HCT116 (cell line): ENCODE results near the gene CCNYL1. TPM values are rescaled to one million over a fixed set of nuclear protein-coding genes. Genes with fewer than 3 reads are reported as not detected.

Experiments used
- ATAC-seq: fragments of 200-7000 bp; cut with Tn5 transposase; 2 replicates; pipeline ENCODE4 v1.9.1; 2020; ENCODE audit warnings: mild to moderate bottlenecking, moderate library complexity
- BruUV-seq: library from RNA; stranded (reverse); fragments of 400-500 nt; replicated peaks from 2 replicates; lab custom pipeline; 2021; lab: Mats Ljungman, UMichigan
- CTCF ChIA-PET: fragments of 300-600 bp; sonication (Branson Sonifier 250); formaldehyde crosslinking; loops from one replicate; lab custom pipeline; 2021; ENCODE audit warnings: antibody characterized with exemption; lab: Charles Lee
- POLR2A ChIA-PET: fragments of 300-600, 350-600 bp; sonication (Branson Sonifier 250); formaldehyde crosslinking; loops from one replicate; lab custom pipeline; 2021; ENCODE audit warnings: antibody characterized with exemption; lab: Charles Lee
- RAD21 ChIA-PET, 2 experiments: fragments of 300-600 bp; sonication (Branson Sonifier 250); formaldehyde crosslinking; loops; one replicate each; lab custom pipeline; 2023; ENCODE audit warnings: low total read pairs in 2 of 2; ENCODE audit not compliant: uncharacterized antibody in 2 of 2, unreplicated experiment in 2 of 2, low non-redundant PET in 1 of 2; lab: Charles Lee
- DNase-seq: peaks from one replicate; pipeline ENCODE4 v3.0.0-alpha.2; 2010; ENCODE audit warnings: low read depth, low spot score
- H2AFZ ChIP-seq: fragments of 200-600 bp; shearing (Covaris generic), sonication (generic); 2 replicates; pipeline ENCODE4 v1.6.1; 2017; ENCODE audit warnings: low read depth, mixed run types, mixed read lengths, antibody characterized with exemption, low read length; ENCODE audit not compliant: poor library complexity, severe bottlenecking
- H3K27ac ChIP-seq: 2 replicates; pipeline ENCODE4 v1.5.1; 2012; ENCODE audit warnings: low read depth, low read length
- H3K27me3 ChIP-seq: fragments of 200-600 bp; sonication (generic); 2 replicates; pipeline ENCODE4 v1.6.1; 2016; ENCODE audit warnings: mixed run types, low read length, mixed read lengths; ENCODE audit not compliant: insufficient read depth
- H3K36me3 ChIP-seq, 2 experiments: fragments of 200-500 bp in 1 of 2; fragments of 200-600 bp in 1 of 2; sonication (Bioruptor generic) in 1 of 2; sonication (generic) in 1 of 2; 2 replicates each; pipeline versions ENCODE4 v1.5.1 to v1.6.1; 2014 to 2016; ENCODE audit warnings: low read length in 2 of 2, inconsistent platforms in 1 of 2, mixed read lengths in 1 of 2, mixed run types in 1 of 2; ENCODE audit not compliant: insufficient read depth in 2 of 2, control insufficient read depth in 1 of 2
- H3K4me1 ChIP-seq, 2 experiments: fragments of 200-600 bp in 1 of 2; sonication (generic) in 1 of 2; 2 replicates each; pipeline versions ENCODE4 v1.5.1 to v1.6.1; 2012 to 2017; ENCODE audit warnings: low read length in 2 of 2, inconsistent platforms in 1 of 2, mild to moderate bottlenecking in 1 of 2, mixed read lengths in 1 of 2, mixed run types in 1 of 2, moderate library complexity in 1 of 2; ENCODE audit not compliant: insufficient read depth in 2 of 2, control insufficient read depth in 1 of 2
- H3K4me2 ChIP-seq: fragments of 200-600 bp; sonication (generic); 2 replicates; pipeline ENCODE4 v1.6.1; 2017; ENCODE audit warnings: mixed run types, low read length, mixed read lengths
- H3K4me3 ChIP-seq, 2 experiments: fragments of 200-600 bp in 1 of 2; sonication (generic) in 1 of 2; replicated peaks in 1 of 2; 2 replicates each; pipeline ENCODE4 v1.5.1; 2011 to 2016; ENCODE audit warnings: low read length in 2 of 2, control low read depth in 1 of 2, low read depth in 1 of 2, mild to moderate bottlenecking in 1 of 2, mixed read lengths in 1 of 2, mixed run types in 1 of 2
- H3K79me2 ChIP-seq: fragments of 200-600 bp; sonication (generic); 2 replicates; pipeline ENCODE4 v1.6.1; 2017; ENCODE audit warnings: mild to moderate bottlenecking, mixed run types, low read length, moderate library complexity, mixed read lengths; ENCODE audit not compliant: insufficient read depth
- H3K9ac ChIP-seq: fragments of 200-600 bp; sonication (generic); 2 replicates; pipeline ENCODE4 v1.6.1; 2016; ENCODE audit warnings: low read length, mixed read lengths
- H3K9me2 ChIP-seq: fragments of 200-600 bp; sonication (generic), shearing (Covaris generic); 2 replicates; pipeline ENCODE4 v1.6.1; 2017; ENCODE audit warnings: mixed run types, mild to moderate bottlenecking, moderate library complexity; ENCODE audit not compliant: insufficient read depth
- H3K9me3 ChIP-seq, 2 experiments: fragments of 200-500 bp in 1 of 2; fragments of 200-600 bp in 1 of 2; sonication (Bioruptor generic) in 1 of 2; sonication (generic) in 1 of 2; 2 replicates each; pipeline ENCODE4 v1.6.1; 2014 to 2017; ENCODE audit warnings: low read length in 2 of 2, mixed read lengths in 2 of 2, inconsistent platforms in 1 of 2, low read depth in 1 of 2, mild to moderate bottlenecking in 1 of 2, mixed run types in 1 of 2, moderate library complexity in 1 of 2; ENCODE audit not compliant: control insufficient read depth in 1 of 2, insufficient read depth in 1 of 2
- H4K20me1 ChIP-seq: fragments of 200-600 bp; sonication (generic), shearing (Covaris generic); 2 replicates; pipeline ENCODE4 v1.6.1; 2017; ENCODE audit warnings: mixed run types, mild to moderate bottlenecking, moderate library complexity; ENCODE audit not compliant: insufficient read depth
- CBX3 ChIP-seq: IDR thresholded peaks from 2 replicates; pipeline ENCODE4 v1.6.1; 2012; ENCODE audit warnings: low read depth
- EGR1 ChIP-seq: IDR thresholded peaks from 2 replicates; pipeline ENCODE4 v1.6.1; 2012; ENCODE audit warnings: low read depth
- ELF1 ChIP-seq: IDR thresholded peaks from 2 replicates; pipeline ENCODE4 v1.6.1; 2012; ENCODE audit warnings: low read depth, borderline replicate concordance
- POLR2AphosphoS5 ChIP-seq: IDR thresholded peaks from 2 replicates; pipeline ENCODE4 v1.6.1; 2011; ENCODE audit warnings: mild to moderate bottlenecking, low read depth, low read length, moderate library complexity
- SP1 ChIP-seq: IDR thresholded peaks from 2 replicates; pipeline ENCODE4 v1.6.1; 2012; ENCODE audit warnings: low read depth
- SRF ChIP-seq: IDR thresholded peaks from 2 replicates; pipeline ENCODE4 v1.6.1; 2012; ENCODE audit warnings: low read depth
- ZFX ChIP-seq: fragments of 450-650 bp; IDR thresholded peaks from 2 replicates; pipeline ENCODE4 v1.6.1; 2017
- ZNF274 ChIP-seq: fragments of 200-500 bp; sonication (Bioruptor generic); IDR thresholded peaks from 2 replicates; pipeline ENCODE4 v1.6.1; 2014; ENCODE audit warnings: mild to moderate bottlenecking, low read depth, low read length, inconsistent platforms
- intact Hi-C: fragments of 100-400 bp; cut with micrococcal nuclease; formaldehyde crosslinking; loops from 2 replicates; pipeline ENCODE4 v1.10.0; 2022
- total RNA-seq: library from RNA; stranded (reverse); gene quantifications from one replicate; pipeline ENCODE4 v1.2.1, GENCODE V29; 2021; ENCODE audit not compliant: unreplicated experiment
- TF ChIP-seq, protein P1 (sequence below), 3 experiments: fragments of 200-600 bp in 1 of 3; sonication (generic) in 1 of 3; IDR thresholded peaks in 2 of 3; conservative IDR thresholded peaks in 1 of 3; 2 replicates each; pipeline ENCODE4 v1.5.1; 2012 to 2017; ENCODE audit warnings: low read depth in 2 of 3, low read length in 2 of 3, antibody characterized with exemption in 1 of 3, borderline replicate concordance in 1 of 3, control low read depth in 1 of 3, mild to moderate bottlenecking in 1 of 3, mixed read lengths in 1 of 3, mixed run types in 1 of 3, moderate library complexity in 1 of 3; ENCODE audit not compliant: insufficient read depth in 1 of 3

Gene CCNYL1
- total RNA-seq, 1 experiment from 2014 or later, result 14.9 TPM

DNA sequence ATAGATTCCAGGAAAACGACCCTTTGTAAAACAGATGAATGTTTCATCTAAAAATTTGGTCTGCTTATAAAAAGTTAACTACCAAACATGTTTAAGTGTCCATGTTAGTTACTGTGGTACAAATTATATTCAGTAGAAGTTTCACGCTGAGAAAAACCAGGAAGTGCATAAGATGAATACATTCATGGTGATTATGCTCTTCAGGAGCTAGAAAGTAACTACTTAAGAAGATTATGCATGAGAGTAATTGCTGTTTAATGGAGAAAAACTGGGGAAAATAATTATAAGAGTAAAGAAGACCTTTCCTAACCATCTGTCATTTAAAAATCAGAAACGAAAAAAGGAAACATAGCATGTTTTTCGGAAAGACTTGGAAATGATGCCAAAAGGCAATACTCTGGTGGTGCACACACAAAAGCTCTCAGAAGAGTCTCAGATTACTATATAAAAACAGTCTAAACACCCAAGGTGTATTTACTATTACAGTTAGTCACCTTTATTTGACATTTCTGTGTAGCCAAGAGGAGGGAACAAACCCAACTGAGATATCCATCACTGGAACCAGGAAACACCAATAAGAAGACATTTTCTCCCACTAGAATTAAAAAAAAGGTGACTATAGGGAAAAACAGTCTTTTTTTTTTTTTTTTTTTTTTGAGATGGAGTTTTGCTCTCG is 47.4 kb upstream of the CCNYL1 start:
- ATAC-seq, result no peak
- BruUV-seq, result no TSS peak
- no peak overlapping the region for H3K4me3 ChIP-seq

DNA sequence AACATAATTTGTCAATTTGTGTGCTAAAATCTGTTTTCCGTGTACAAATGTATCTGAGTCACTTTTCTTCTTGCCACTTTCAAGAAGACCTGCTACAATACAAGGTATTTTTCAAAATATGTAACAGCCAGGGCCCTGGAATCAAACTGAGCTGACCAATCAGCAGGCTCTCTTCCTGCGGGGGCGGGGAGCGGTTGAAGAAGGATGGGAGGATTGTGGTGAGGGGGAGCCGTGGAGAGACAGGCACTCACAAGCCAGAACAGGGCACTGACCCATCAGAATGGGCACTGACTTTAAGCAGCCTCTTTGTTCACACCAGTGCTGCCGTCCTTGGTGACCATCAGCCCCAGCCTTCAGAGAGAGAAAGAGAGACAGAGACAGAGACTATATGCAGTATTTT is 40.6 kb upstream of the CCNYL1 start:
- H3K79me2 ChIP-seq, result no peaks in the 10 kb centered on the region
- no TSS peak for BruUV-seq
- no peak overlapping the region for H3K4me3 ChIP-seq
- peaks cover 0 to 3% of the 10 kb centered on the region in 2 experiments; a peak in 2 of 4 replicates for H3K4me1 ChIP-seq
- H3K9me2 ChIP-seq, result no peaks in the 10 kb centered on the region
- peak; percentile 46; the same call in 1 of the 2 replicates for ATAC-seq
- no peaks in the 10 kb centered on the region for H3K27me3 ChIP-seq
- H4K20me1 ChIP-seq, result no peaks in the 10 kb centered on the region
- RAD21 ChIA-PET, result no interaction called here
- TF ChIP-seq SP1, result no peak
- TF ChIP-seq SRF, result no peak
- TF ChIP-seq, protein P1, sequence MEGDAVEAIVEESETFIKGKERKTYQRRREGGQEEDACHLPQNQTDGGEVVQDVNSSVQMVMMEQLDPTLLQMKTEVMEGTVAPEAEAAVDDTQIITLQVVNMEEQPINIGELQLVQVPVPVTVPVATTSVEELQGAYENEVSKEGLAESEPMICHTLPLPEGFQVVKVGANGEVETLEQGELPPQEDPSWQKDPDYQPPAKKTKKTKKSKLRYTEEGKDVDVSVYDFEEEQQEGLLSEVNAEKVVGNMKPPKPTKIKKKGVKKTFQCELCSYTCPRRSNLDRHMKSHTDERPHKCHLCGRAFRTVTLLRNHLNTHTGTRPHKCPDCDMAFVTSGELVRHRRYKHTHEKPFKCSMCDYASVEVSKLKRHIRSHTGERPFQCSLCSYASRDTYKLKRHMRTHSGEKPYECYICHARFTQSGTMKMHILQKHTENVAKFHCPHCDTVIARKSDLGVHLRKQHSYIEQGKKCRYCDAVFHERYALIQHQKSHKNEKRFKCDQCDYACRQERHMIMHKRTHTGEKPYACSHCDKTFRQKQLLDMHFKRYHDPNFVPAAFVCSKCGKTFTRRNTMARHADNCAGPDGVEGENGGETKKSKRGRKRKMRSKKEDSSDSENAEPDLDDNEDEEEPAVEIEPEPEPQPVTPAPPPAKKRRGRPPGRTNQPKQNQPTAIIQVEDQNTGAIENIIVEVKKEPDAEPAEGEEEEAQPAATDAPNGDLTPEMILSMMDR (IDR thresholded peaks at IDR 0.05 in 2 of 3, conservative IDR thresholded peaks at IDR 0.05 in 1 of 3; ENCODE audit: borderline replicate concordance in 1 of 3, insufficient read depth in 1 of 3, low read depth in 2 of 3, low read length in 2 of 3), result no peak
- TF ChIP-seq CBX3, result no peak
- CTCF ChIA-PET, result no interaction called here
- H3K4me2 ChIP-seq, result no peak overlapping the region
- POLR2A ChIA-PET, result no interaction called here
- H2AFZ ChIP-seq, result peak overlapping the region; percentile 38
- intact Hi-C loops, result no loop called here
- no peaks in the 10 kb centered on the region for H3K9me3 ChIP-seq
- no peaks in the 10 kb centered on the region for H3K36me3 ChIP-seq
- no peak for DNase-seq
- no peak overlapping the region for H3K9ac ChIP-seq
- no peak overlapping the region for H3K27ac ChIP-seq

More for the DNA sequence above, 47.4 kb upstream of the CCNYL1 start:
- H2AFZ ChIP-seq, result no peak overlapping the region
- no peaks in the 10 kb centered on the region for H3K9me2 ChIP-seq
- POLR2A ChIA-PET, result no interaction called here
- TF ChIP-seq POLR2AphosphoS5 (no peak), ZNF274 (no peak), ELF1 (no peak), ZFX (no peak), SP1 (no peak), EGR1 (no peak)
- H3K9me3 ChIP-seq, result no peaks in the 10 kb centered on the region
- no peak overlapping the region for H3K4me2 ChIP-seq
- no peaks in the 10 kb centered on the region for H3K36me3 ChIP-seq
- intact Hi-C loops, result no loop called here
- CTCF ChIA-PET, result no interaction called here
- no peaks in the 10 kb centered on the region for H3K4me1 ChIP-seq
- H3K9ac ChIP-seq, result no peak overlapping the region
- H4K20me1 ChIP-seq, result no peaks in the 10 kb centered on the region
- no peaks in the 10 kb centered on the region for H3K79me2 ChIP-seq
- RAD21 ChIA-PET, result no interaction called here
- H3K27me3 ChIP-seq, result no peaks in the 10 kb centered on the region
- no peak for DNase-seq
- no peak overlapping the region for H3K27ac ChIP-seq
